Neuronal stem cell (in vitro differentiated cells): ENCODE results near the gene GPR171.

Source experiments
- DNase-seq: peaks from one replicate; pipeline ENCODE4 v3.0.0-alpha.2; 2013; ENCODE audit warnings: low spot score
- H2AFZ ChIP-seq: one replicate; pipeline ENCODE4 v1.6.1; 2013; ENCODE audit warnings: mild to moderate bottlenecking, low read length, inconsistent platforms
- H2AK5ac ChIP-seq: 2 replicates; pipeline ENCODE4 v1.6.1; 2013; ENCODE audit warnings: low read depth, mild to moderate bottlenecking, inconsistent platforms, low read length, moderate library complexity, mixed read lengths
- H2BK120ac ChIP-seq: 2 replicates; pipeline ENCODE4 v1.6.1; 2013; ENCODE audit warnings: low read depth, mild to moderate bottlenecking, inconsistent platforms, low read length, moderate library complexity, mixed read lengths
- H2BK12ac ChIP-seq: one replicate; pipeline ENCODE4 v1.6.1; 2013; ENCODE audit warnings: low read length, inconsistent platforms
- H2BK15ac ChIP-seq: 2 replicates; pipeline ENCODE4 v1.6.1; 2013; ENCODE audit warnings: mild to moderate bottlenecking, low read length, inconsistent platforms, mixed read lengths
- H2BK5ac ChIP-seq: one replicate; pipeline ENCODE4 v1.6.1; 2013; ENCODE audit warnings: inconsistent platforms, mild to moderate bottlenecking, low read length, moderate library complexity
- H3K14ac ChIP-seq: one replicate; pipeline ENCODE4 v1.6.1; 2013; ENCODE audit warnings: low read length, inconsistent platforms
- H3K18ac ChIP-seq: 2 replicates; pipeline ENCODE4 v1.6.1; 2013; ENCODE audit warnings: low read length, inconsistent platforms
- H3K23ac ChIP-seq: 2 replicates; pipeline ENCODE4 v1.6.1; 2013; ENCODE audit warnings: low read depth, mild to moderate bottlenecking, mixed read lengths, low read length, inconsistent platforms; ENCODE audit not compliant: poor library complexity
- H3K27ac ChIP-seq: replicated peaks from 3 replicates; pipeline ENCODE4 v1.5.1; 2013; ENCODE audit warnings: low read length, inconsistent platforms
- H3K27me3 ChIP-seq, 3 experiments: 2 replicates each; pipeline ENCODE4 v1.6.1; 2013; ENCODE audit warnings: low read length in 3 of 3, mild to moderate bottlenecking in 2 of 3, inconsistent platforms in 1 of 3, low read depth in 1 of 3, mixed read lengths in 1 of 3, moderate library complexity in 1 of 3; ENCODE audit not compliant: control insufficient read depth in 3 of 3, insufficient read depth in 3 of 3
- H3K36me3 ChIP-seq, 2 donors: replicated peaks in 1 of 2; 2 replicates each; pipeline ENCODE4 v1.6.1; 2013; ENCODE audit warnings: low read length in 2 of 2; ENCODE audit not compliant: control insufficient read depth in 2 of 2, insufficient read depth in 2 of 2
- H3K4ac ChIP-seq: 2 replicates; pipeline ENCODE4 v1.6.1; 2013; ENCODE audit warnings: inconsistent platforms, mild to moderate bottlenecking, low read length, moderate library complexity
- H3K4me1 ChIP-seq, 2 donors: 1 replicate in 1 of 2; 2 replicates in 1 of 2; pipeline ENCODE4 v1.6.1; 2013; ENCODE audit warnings: low read length in 2 of 2, low read depth in 1 of 2; ENCODE audit not compliant: control insufficient read depth in 2 of 2, insufficient read depth in 1 of 2
- H3K4me2 ChIP-seq: one replicate; pipeline ENCODE4 v1.6.1; 2013; ENCODE audit warnings: mild to moderate bottlenecking, low read length, inconsistent platforms; ENCODE audit not compliant: insufficient read depth, poor library complexity, severe bottlenecking
- H3K4me3 ChIP-seq, 2 donors: 2 replicates each; pipeline ENCODE4 v1.5.1; 2013; ENCODE audit warnings: low read length in 2 of 2, mild to moderate bottlenecking in 2 of 2, inconsistent platforms in 1 of 2, moderate library complexity in 1 of 2
- H3K79me1 ChIP-seq: one replicate; pipeline ENCODE4 v1.6.1; 2013; ENCODE audit warnings: low read depth, mild to moderate bottlenecking, inconsistent platforms, low read length, moderate library complexity
- H3K9ac ChIP-seq: one replicate; pipeline ENCODE4 v1.6.1; 2013; ENCODE audit warnings: mild to moderate bottlenecking, low read depth, low read length, inconsistent platforms; ENCODE audit not compliant: poor library complexity
- H3K9me3 ChIP-seq, 2 donors: replicated peaks in 1 of 2; 2 replicates each; pipeline versions ENCODE3 to v1.6.1; 2013; ENCODE audit warnings: low read length in 2 of 2, mild to moderate bottlenecking in 2 of 2, inconsistent platforms in 1 of 2, low read depth in 1 of 2, mixed read lengths in 1 of 2, moderate library complexity in 1 of 2; ENCODE audit not compliant: control insufficient read depth in 2 of 2, insufficient read depth in 1 of 2
- H4K8ac ChIP-seq: one replicate; pipeline ENCODE4 v1.6.1; 2013; ENCODE audit warnings: low read depth, mild to moderate bottlenecking, inconsistent platforms, low read length, moderate library complexity
- H4K91ac ChIP-seq: one replicate; pipeline ENCODE4 v1.6.1; 2013; ENCODE audit warnings: low read length, low read depth, mild to moderate bottlenecking, inconsistent platforms; ENCODE audit not compliant: poor library complexity
- WGBS, 2 donors: extraction: QIAGEN DNeasy Blood & Tissue Kit; methylation state at CpG; one replicate each; pipeline ENCODE4 v1.1.7; 2013; ENCODE audit warnings: missing lambda C conversion rate in 2 of 2, mixed read lengths in 1 of 2; ENCODE audit not compliant: insufficient read length in 2 of 2, insufficient replicate concordance in 1 of 2; ENCODE audit errors: extremely low coverage in 2 of 2; 5-methylcytosine and 5-hydroxymethylcytosine counted together

GPR171 gene

GRCh38 chr3:151213881-151214280, 10.9 kb upstream of the GPR171 start:
- H2AK5ac ChIP-seq, result no peak overlapping the region
- H3K4me2 ChIP-seq, result no peak overlapping the region
- H3K9ac ChIP-seq, result no peak overlapping the region
- no peak overlapping the region for H4K8ac ChIP-seq
- peaks cover 0 to 4% of the 10 kb centered on the region in 2 donors for H3K4me1 ChIP-seq
- WGBS, 2 donors, result no CpG with 5 or more reads among the region's 5 CpGs
- H3K27me3 ChIP-seq, result no peaks in the 10 kb centered on the region
- H3K4me3 ChIP-seq, result no peak overlapping the region
- no peak overlapping the region for H2BK120ac ChIP-seq
- no peak overlapping the region for H3K23ac ChIP-seq
- no peak overlapping the region for H2BK5ac ChIP-seq
- no peak overlapping the region for H2BK12ac ChIP-seq
- H3K9me3 ChIP-seq, result no peaks in the 10 kb centered on the region
- no peak overlapping the region for H4K91ac ChIP-seq
- DNase-seq, result no peak
- H3K27ac ChIP-seq, result no peak overlapping the region
- H3K79me1 ChIP-seq, result no peaks in the 10 kb centered on the region
- H2BK15ac ChIP-seq, result no peak overlapping the region
- no peak overlapping the region for H2AFZ ChIP-seq
- H3K18ac ChIP-seq, result no peak overlapping the region
- no peaks in the 10 kb centered on the region for H3K36me3 ChIP-seq
- no peak overlapping the region for H3K14ac ChIP-seq
- no peak overlapping the region for H3K4ac ChIP-seq

GRCh38 chr3:151213151-151213550, 10.1 kb upstream of the GPR171 start:
- H3K79me1 ChIP-seq, result no peaks in the 10 kb centered on the region
- H3K9me3 ChIP-seq, result no peaks in the 10 kb centered on the region
- H4K91ac ChIP-seq, result no peak overlapping the region
- no peak overlapping the region for H3K14ac ChIP-seq
- H3K18ac ChIP-seq, result no peak overlapping the region
- no peak overlapping the region for H2AFZ ChIP-seq
- H3K27me3 ChIP-seq, result no peaks in the 10 kb centered on the region
- H2BK120ac ChIP-seq, result no peak overlapping the region
- no peak overlapping the region for H3K23ac ChIP-seq
- no peak overlapping the region for H4K8ac ChIP-seq
- H2BK5ac ChIP-seq, result no peak overlapping the region
- H3K27ac ChIP-seq, result no peak overlapping the region
- no CpG with 5 or more reads among the region's 4 CpGs for WGBS, 2 donors
- peaks cover 0 to 4% of the 10 kb centered on the region in 2 donors for H3K4me1 ChIP-seq
- H3K4ac ChIP-seq, result no peak overlapping the region
- no peak overlapping the region for H2BK15ac ChIP-seq
- no peak overlapping the region for H3K9ac ChIP-seq
- no peak overlapping the region for H2BK12ac ChIP-seq
- no peaks in the 10 kb centered on the region for H3K36me3 ChIP-seq
- no peak for DNase-seq
- H3K4me2 ChIP-seq, result no peak overlapping the region
- H2AK5ac ChIP-seq, result no peak overlapping the region
- H3K4me3 ChIP-seq, result no peak overlapping the region

- H3K9me3 ChIP-seq, result no peaks in the 10 kb centered on the region
- no peaks in the 10 kb centered on the region for H3K36me3 ChIP-seq
- no peaks in the 10 kb centered on the region for H3K27me3 ChIP-seq
- no peak overlapping the region for H3K9ac ChIP-seq
- H3K18ac ChIP-seq, result no peak overlapping the region
- no peak overlapping the region for H2BK15ac ChIP-seq
- no peak for DNase-seq
- H4K91ac ChIP-seq, result no peak overlapping the region
- H3K14ac ChIP-seq, result no peak overlapping the region
- H4K8ac ChIP-seq, result no peak overlapping the region
- no peak overlapping the region for H2BK5ac ChIP-seq
- no peaks in the 10 kb centered on the region for H3K79me1 ChIP-seq
- no peak overlapping the region for H3K4ac ChIP-seq
- no peak overlapping the region for H3K27ac ChIP-seq
- no peak overlapping the region for H2AK5ac ChIP-seq
- peaks cover 0 to 4% of the 10 kb centered on the region in 2 donors for H3K4me1 ChIP-seq
- no peak overlapping the region for H3K4me2 ChIP-seq
- no peak overlapping the region for H2BK12ac ChIP-seq
- no CpG with 5 or more reads among the region's 4 CpGs for WGBS, 2 donors
- no peak overlapping the region for H3K23ac ChIP-seq
- H3K4me3 ChIP-seq, result no peak overlapping the region
- H2BK120ac ChIP-seq, result no peak overlapping the region
- H2AFZ ChIP-seq, result no peak overlapping the region
Measured at GRCh38 chr3:151210676-151211381, 7.8 kb upstream of the GPR171 start.

GRCh38 chr3:151209654-151210053, 6.6 kb upstream of the GPR171 start:
- H3K27me3 ChIP-seq, result no peaks in the 10 kb centered on the region
- H3K9me3 ChIP-seq, result no peaks in the 10 kb centered on the region
- H3K4me3 ChIP-seq, result no peak overlapping the region
- no peaks in the 10 kb centered on the region for H3K36me3 ChIP-seq
- no peak overlapping the region for H3K27ac ChIP-seq
- no peak overlapping the region for H2BK120ac ChIP-seq
- H2AK5ac ChIP-seq, result no peak overlapping the region
- no peak overlapping the region for H3K14ac ChIP-seq
- H3K4me2 ChIP-seq, result no peak overlapping the region
- H3K4me1 ChIP-seq, result peaks cover 0 to 4% of the 10 kb centered on the region in 2 donors
- H2BK15ac ChIP-seq, result no peak overlapping the region
- no peak overlapping the region for H3K4ac ChIP-seq
- H3K23ac ChIP-seq, result no peak overlapping the region
- no peak overlapping the region for H2BK5ac ChIP-seq
- DNase-seq, result no peak
- no peak overlapping the region for H2BK12ac ChIP-seq
- no peaks in the 10 kb centered on the region for H3K79me1 ChIP-seq
- H4K91ac ChIP-seq, result no peak overlapping the region
- no peak overlapping the region for H2AFZ ChIP-seq
- no peak overlapping the region for H4K8ac ChIP-seq
- no CpG with 5 or more reads among the region's 3 CpGs for WGBS, 2 donors
- H3K9ac ChIP-seq, result no peak overlapping the region
- no peak overlapping the region for H3K18ac ChIP-seq
